ENCODE measurements around the gene DUSP7.
A peak's percentile ranks its signal among the peaks of the same experiment; 100 is the strongest.

The DUSP7 gene

DNA sequence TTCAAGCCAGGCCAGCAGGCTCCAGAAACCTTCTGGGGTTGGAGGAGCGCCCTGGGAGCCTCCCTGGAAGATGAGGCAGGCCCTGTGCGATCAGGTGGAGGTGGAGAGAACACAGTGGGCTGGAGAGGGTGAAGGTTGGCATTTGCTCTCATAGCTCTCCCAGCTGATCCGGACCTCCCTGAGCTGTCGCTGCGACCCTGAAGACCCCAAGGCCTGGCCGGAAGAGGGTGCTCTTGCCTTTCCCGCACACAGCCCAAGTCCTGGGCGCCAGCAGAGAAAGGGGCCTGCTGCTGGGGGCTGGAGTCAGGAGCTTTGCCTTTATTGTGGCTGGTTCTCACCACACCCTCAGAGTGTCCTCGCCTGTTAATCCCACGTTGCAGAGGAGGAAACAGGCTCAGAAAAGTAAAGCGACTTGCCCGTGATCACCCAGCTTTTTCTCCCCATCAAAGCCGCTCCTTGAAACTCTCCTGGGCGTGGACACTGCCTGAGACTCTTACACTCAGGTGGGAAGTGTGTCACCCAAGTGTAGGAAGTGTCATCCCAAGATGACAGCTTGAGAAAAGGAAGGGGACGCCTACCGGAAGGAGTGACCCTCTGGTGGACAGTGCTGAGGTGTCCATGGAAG, 52.1 kb downstream of the DUSP7 start:
- peak; percentile 45 for DNase-seq

DNA sequence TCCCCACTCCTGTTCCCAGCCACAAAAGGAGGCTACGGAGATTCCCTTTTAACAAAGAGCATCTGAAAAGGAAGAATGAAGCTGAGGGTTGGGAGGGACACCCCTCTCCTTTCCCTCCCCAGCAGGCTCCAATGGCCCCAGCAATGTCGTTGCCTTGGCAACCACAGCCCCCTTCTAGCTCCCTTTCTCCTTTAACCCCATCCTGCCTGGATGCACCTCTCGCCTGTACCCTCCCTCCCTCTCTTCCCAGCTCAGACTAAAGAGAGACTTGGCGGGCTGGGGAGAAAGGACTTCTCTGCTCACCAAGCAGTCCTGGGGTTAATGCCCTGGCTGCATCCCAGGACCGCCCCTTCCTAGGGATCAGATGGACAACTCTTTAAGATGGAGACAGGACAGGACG, 53.6 kb downstream of the DUSP7 start:
- DNase-seq: no peak

DNA sequence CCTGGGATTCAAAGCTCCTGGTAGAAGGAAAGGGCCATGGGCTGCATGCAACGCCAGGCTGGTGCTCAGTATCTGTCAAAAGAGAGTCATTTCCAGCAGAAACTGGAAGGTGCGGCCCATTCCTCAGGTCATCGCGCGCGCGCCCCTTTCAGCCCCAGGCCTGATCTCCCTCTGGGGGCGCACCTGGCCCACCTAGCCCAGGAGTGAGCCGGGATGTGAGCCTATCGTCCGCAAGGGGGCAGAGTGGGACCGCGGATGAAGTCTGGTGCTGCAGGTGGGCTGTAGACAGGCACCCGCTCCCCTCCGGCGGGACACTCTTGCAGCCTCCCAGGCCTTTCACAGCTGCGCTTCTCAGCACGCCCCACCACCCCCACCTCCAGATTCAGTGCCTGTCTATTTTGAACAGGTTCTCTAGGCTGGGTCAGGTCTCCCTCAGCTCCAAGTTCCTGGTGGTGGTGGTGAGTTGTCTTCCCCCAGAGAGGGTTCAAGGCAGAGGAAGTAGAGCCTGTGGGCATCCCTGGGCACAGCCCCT, 54.9 kb downstream of the DUSP7 start:
- peak; percentile 69 for DNase-seq

DNA sequence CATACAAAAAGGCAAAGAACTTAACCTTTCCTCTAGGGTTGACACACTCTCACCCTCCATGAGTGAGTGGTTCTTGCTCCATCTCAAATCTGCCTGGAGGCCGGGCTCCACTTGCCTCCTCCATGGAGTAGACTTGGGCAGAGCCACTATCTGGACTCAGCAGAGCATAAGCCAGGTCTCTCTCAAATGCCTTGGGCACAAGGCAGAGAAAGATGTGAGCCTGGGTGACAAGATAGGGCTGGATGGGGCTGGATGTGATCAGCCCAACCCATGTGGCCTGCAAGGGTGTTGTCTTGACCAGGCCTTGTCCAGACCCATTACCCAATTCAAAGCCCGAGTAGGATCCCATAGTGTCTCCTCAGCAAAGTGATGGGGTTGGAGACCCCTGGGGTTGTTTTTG, 56.5 kb downstream of the DUSP7 start:
- no peak for DNase-seq
